Measurements from ENCODE around the gene MVB12B.

MVB12B gene

GRCh38 chr9:126423142-126423915 lies 96.7 kb downstream of the MVB12B start:
- Histone ChIP-seq H3K23ac (ENCODE audit: low read length) (no peak overlapping the region), H3K79me1 (ENCODE audit: low read length) (no peaks in the 10 kb centered on the region), H4K12ac (ENCODE audit: low read depth, low read length) (no peak overlapping the region), H3K9ac (ENCODE audit: low read length) (no peak overlapping the region), H3K18ac (ENCODE audit: low read length) (no peak overlapping the region), H2BK12ac (ENCODE audit: low read length) (no peak overlapping the region), H3K4me3 (ENCODE audit: low read depth, low read length) (no peak overlapping the region), H3K14ac (ENCODE audit: low read length) (no peak overlapping the region), H3K4me2 (ENCODE audit: low read length) (no peak overlapping the region), H3K4ac (ENCODE audit: low read depth, low read length) (no peak overlapping the region), H3K79me2 (ENCODE audit: control insufficient read depth, insufficient read depth, low read length, poor library complexity) (no peaks in the 10 kb centered on the region), H3K27me3 (ENCODE audit: insufficient read depth, low read length) (no peaks in the 10 kb centered on the region), H4K8ac (ENCODE audit: low read depth, low read length) (no peak overlapping the region), H3K9me3 (ENCODE audit: insufficient read depth, low read depth, low read length) (peaks cover 4% of the 10 kb centered on the region), H2AK5ac (ENCODE audit: low read length) (no peak overlapping the region), H2AFZ (ENCODE audit: insufficient read depth, low read length, poor library complexity) (no peak overlapping the region), H2BK120ac (ENCODE audit: insufficient read depth, low read length, poor library complexity) (no peak overlapping the region), H4K91ac (ENCODE audit: low read depth, low read length) (no peak overlapping the region), H3K36me3 (ENCODE audit: control insufficient read depth in 1 of 2, insufficient read depth in 2 of 2, low read length in 2 of 2) (peaks cover 14 to 25% of the 10 kb centered on the region in 2 experiments), H3K4me1 (ENCODE audit: control insufficient read depth in 1 of 2, insufficient read depth in 2 of 2, low read length in 2 of 2) (no peaks in the 10 kb centered on the region), H3K27ac (ENCODE audit: low read depth, low read length) (no peak overlapping the region), H2BK5ac (ENCODE audit: low read depth, low read length, poor library complexity) (no peak overlapping the region)
- WGBS (ENCODE audit: extremely low coverage, insufficient coverage, insufficient read length) = no CpG with 5 or more reads among the region's 10 CpGs
- no peak for DNase-seq

- H3K9me3 ChIP-seq (ENCODE audit: insufficient read depth, low read depth, low read length) = peaks cover 3% of the 10 kb centered on the region
- no peak overlapping the region for H2AFZ ChIP-seq (ENCODE audit: insufficient read depth, low read length, poor library complexity)
- H4K91ac ChIP-seq (ENCODE audit: low read depth, low read length) = no peak overlapping the region
- no peaks in the 10 kb centered on the region for H3K27me3 ChIP-seq (ENCODE audit: insufficient read depth, low read length)
- no peaks in the 10 kb centered on the region for H3K79me2 ChIP-seq (ENCODE audit: control insufficient read depth, insufficient read depth, low read length, poor library complexity)
- H2BK5ac ChIP-seq (ENCODE audit: low read depth, low read length, poor library complexity) = no peak overlapping the region
- no peak overlapping the region for H3K14ac ChIP-seq (ENCODE audit: low read length)
- H2BK12ac ChIP-seq (ENCODE audit: low read length) = no peak overlapping the region
- no peaks in the 10 kb centered on the region for H3K4me1 ChIP-seq (ENCODE audit: control insufficient read depth in 1 of 2, insufficient read depth in 2 of 2, low read length in 2 of 2)
- H2BK120ac ChIP-seq (ENCODE audit: insufficient read depth, low read length, poor library complexity) = no peak overlapping the region
- H3K27ac ChIP-seq (ENCODE audit: low read depth, low read length) = no peak overlapping the region
- H3K36me3 ChIP-seq (ENCODE audit: control insufficient read depth in 1 of 2, insufficient read depth in 2 of 2, low read length in 2 of 2) = peaks cover 17 to 25% of the 10 kb centered on the region in 2 experiments
- no peaks in the 10 kb centered on the region for H3K79me1 ChIP-seq (ENCODE audit: low read length)
- no CpG with 5 or more reads among the region's 3 CpGs for WGBS (ENCODE audit: extremely low coverage, insufficient coverage, insufficient read length)
- no peak overlapping the region for H3K4me3 ChIP-seq (ENCODE audit: low read depth, low read length)
- no peak overlapping the region for H4K8ac ChIP-seq (ENCODE audit: low read depth, low read length)
- H3K23ac ChIP-seq (ENCODE audit: low read length) = no peak overlapping the region
- no peak overlapping the region for H2AK5ac ChIP-seq (ENCODE audit: low read length)
- H3K18ac ChIP-seq (ENCODE audit: low read length) = no peak overlapping the region
- no peak overlapping the region for H3K9ac ChIP-seq (ENCODE audit: low read length)
- H4K12ac ChIP-seq (ENCODE audit: low read depth, low read length) = no peak overlapping the region
- no peak overlapping the region for H3K4ac ChIP-seq (ENCODE audit: low read depth, low read length)
- DNase-seq = no peak
- H3K4me2 ChIP-seq (ENCODE audit: low read length) = no peak overlapping the region
Measured at GRCh38 chr9:126423916-126424185, 97.2 kb downstream of the MVB12B start.

GRCh38 chr9:126424511-126424910 lies 97.9 kb downstream of the MVB12B start:
- H2AK5ac ChIP-seq (ENCODE audit: low read length) = no peak overlapping the region
- no peak overlapping the region for H3K14ac ChIP-seq (ENCODE audit: low read length)
- no peak overlapping the region for H2BK12ac ChIP-seq (ENCODE audit: low read length)
- H3K4ac ChIP-seq (ENCODE audit: low read depth, low read length) = no peak overlapping the region
- no peak overlapping the region for H2AFZ ChIP-seq (ENCODE audit: insufficient read depth, low read length, poor library complexity)
- no peak overlapping the region for H3K9ac ChIP-seq (ENCODE audit: low read length)
- H3K4me2 ChIP-seq (ENCODE audit: low read length) = no peak overlapping the region
- H3K4me1 ChIP-seq (ENCODE audit: control insufficient read depth in 1 of 2, insufficient read depth in 2 of 2, low read length in 2 of 2) = no peaks in the 10 kb centered on the region
- H2BK120ac ChIP-seq (ENCODE audit: insufficient read depth, low read length, poor library complexity) = no peak overlapping the region
- H4K8ac ChIP-seq (ENCODE audit: low read depth, low read length) = no peak overlapping the region
- no peaks in the 10 kb centered on the region for H3K79me1 ChIP-seq (ENCODE audit: low read length)
- H3K36me3 ChIP-seq (ENCODE audit: control insufficient read depth in 1 of 2, insufficient read depth in 2 of 2, low read length in 2 of 2) = peaks cover 18 to 25% of the 10 kb centered on the region in 2 experiments
- no peaks in the 10 kb centered on the region for H3K27me3 ChIP-seq (ENCODE audit: insufficient read depth, low read length)
- peaks cover 3% of the 10 kb centered on the region for H3K9me3 ChIP-seq (ENCODE audit: insufficient read depth, low read depth, low read length)
- WGBS (ENCODE audit: extremely low coverage, insufficient coverage, insufficient read length) = no CpG with 5 or more reads among the region's 8 CpGs
- peak overlapping the region; percentile 40 for H3K23ac ChIP-seq (ENCODE audit: low read length)
- no peak overlapping the region for H4K91ac ChIP-seq (ENCODE audit: low read depth, low read length)
- H3K18ac ChIP-seq (ENCODE audit: low read length) = no peak overlapping the region
- H3K4me3 ChIP-seq (ENCODE audit: low read depth, low read length) = no peak overlapping the region
- H3K27ac ChIP-seq (ENCODE audit: low read depth, low read length) = no peak overlapping the region
- no peak for DNase-seq
- H3K79me2 ChIP-seq (ENCODE audit: control insufficient read depth, insufficient read depth, low read length, poor library complexity) = no peaks in the 10 kb centered on the region
- no peak overlapping the region for H4K12ac ChIP-seq (ENCODE audit: low read depth, low read length)
- H2BK5ac ChIP-seq (ENCODE audit: low read depth, low read length, poor library complexity) = no peak overlapping the region

- Histone ChIP-seq H3K4me3 (ENCODE audit: low read depth, low read length) (no peak overlapping the region), H3K27ac (ENCODE audit: low read depth, low read length) (no peak overlapping the region), H3K18ac (ENCODE audit: low read length) (no peak overlapping the region), H3K9ac (ENCODE audit: low read length) (no peak overlapping the region), H3K14ac (ENCODE audit: low read length) (no peak overlapping the region), H2AFZ (ENCODE audit: insufficient read depth, low read length, poor library complexity) (no peak overlapping the region), H2BK12ac (ENCODE audit: low read length) (no peak overlapping the region), H4K12ac (ENCODE audit: low read depth, low read length) (no peak overlapping the region), H3K36me3 (ENCODE audit: control insufficient read depth in 1 of 2, insufficient read depth in 2 of 2, low read length in 2 of 2) (peaks cover 6 to 15% of the 10 kb centered on the region in 2 experiments), H2AK5ac (ENCODE audit: low read length) (no peak overlapping the region), H3K4ac (ENCODE audit: low read depth, low read length) (no peak overlapping the region), H4K91ac (ENCODE audit: low read depth, low read length) (no peak overlapping the region), H3K4me2 (ENCODE audit: low read length) (no peak overlapping the region), H3K27me3 (ENCODE audit: insufficient read depth, low read length) (no peaks in the 10 kb centered on the region), H3K79me1 (ENCODE audit: low read length) (no peaks in the 10 kb centered on the region), H3K79me2 (ENCODE audit: control insufficient read depth, insufficient read depth, low read length, poor library complexity) (no peaks in the 10 kb centered on the region), H2BK120ac (ENCODE audit: insufficient read depth, low read length, poor library complexity) (no peak overlapping the region), H4K8ac (ENCODE audit: low read depth, low read length) (no peak overlapping the region), H2BK5ac (ENCODE audit: low read depth, low read length, poor library complexity) (no peak overlapping the region), H3K4me1 (ENCODE audit: control insufficient read depth in 1 of 2, insufficient read depth in 2 of 2, low read length in 2 of 2) (no peaks in the 10 kb centered on the region), H3K9me3 (ENCODE audit: insufficient read depth, low read depth, low read length) (no peaks in the 10 kb centered on the region), H3K23ac (ENCODE audit: low read length) (no peak overlapping the region)
- no peak for DNase-seq
- WGBS (ENCODE audit: extremely low coverage, insufficient coverage, insufficient read length) = no CpG with 5 or more reads among the region's 9 CpGs
Measured at GRCh38 chr9:126428534-126429175, 102.0 kb downstream of the MVB12B start.
